OCI-LY1 (cell line): ENCODE data around the gene NABP2.

Source experiments
- H2AFZ ChIP-seq: fragments of 200-600 bp; sonication (generic), shearing (Covaris generic); 2 replicates; pipeline ENCODE4 v1.6.0; 2014; ENCODE audit warnings: antibody characterized with exemption, mild to moderate bottlenecking, low read length
- H3F3A ChIP-seq: fragments of 200-600 bp; sonication (generic), shearing (Covaris generic); 2 replicates; pipeline ENCODE4 v1.6.0; 2014; ENCODE audit warnings: mild to moderate bottlenecking, antibody characterized with exemption, low read length, moderate library complexity; ENCODE audit not compliant: insufficient read depth
- H3K27ac ChIP-seq: fragments of 200-600 bp; sonication (generic); 2 replicates; pipeline ENCODE4 v1.5.1; 2014; ENCODE audit warnings: low read length, mixed run types, mild to moderate bottlenecking, low read depth; ENCODE audit not compliant: poor library complexity, severe bottlenecking
- H3K27me3 ChIP-seq: fragments of 200-600 bp; sonication (generic); 2 replicates; pipeline ENCODE4 v1.6.0; 2014; ENCODE audit warnings: antibody characterized with exemption, mild to moderate bottlenecking, low read length, moderate library complexity; ENCODE audit not compliant: insufficient read depth
- H3K36me3 ChIP-seq: fragments of 200-600 bp; sonication (generic); 2 replicates; pipeline ENCODE4 v1.6.1; 2014; ENCODE audit warnings: mild to moderate bottlenecking, antibody characterized with exemption, low read length, moderate library complexity, mixed read lengths; ENCODE audit not compliant: insufficient read depth
- H3K4me1 ChIP-seq: fragments of 200-600 bp; sonication (generic); 2 replicates; pipeline ENCODE4 v1.5.1; 2014; ENCODE audit warnings: mild to moderate bottlenecking, low read length, moderate library complexity; ENCODE audit not compliant: insufficient read depth, severe bottlenecking
- H3K4me2 ChIP-seq: fragments of 200-600 bp; sonication (generic), shearing (Covaris generic); 2 replicates; pipeline ENCODE4 v1.6.1; 2014; ENCODE audit warnings: low read length
- H3K4me3 ChIP-seq: fragments of 200-600 bp; sonication (generic); 2 replicates; pipeline ENCODE4 v1.5.1; 2014; ENCODE audit warnings: low read length, low read depth, mild to moderate bottlenecking, mixed read lengths; ENCODE audit not compliant: poor library complexity, severe bottlenecking
- H3K79me2 ChIP-seq: fragments of 200-600 bp; shearing (Covaris generic); 2 replicates; pipeline ENCODE4 v1.6.1; 2016; ENCODE audit warnings: mixed run types, low read length, mixed read lengths; ENCODE audit not compliant: insufficient read depth
- H3K9ac ChIP-seq: fragments of 200-600 bp; sonication (generic), shearing (Covaris generic); 2 replicates; pipeline ENCODE4 v1.6.1; 2014; ENCODE audit warnings: mild to moderate bottlenecking, low read length, mixed read lengths
- H3K9me2 ChIP-seq: fragments of 200-600 bp; sonication (generic), shearing (Covaris generic); 2 replicates; pipeline ENCODE4 v1.6.1; 2014; ENCODE audit warnings: low read depth, mild to moderate bottlenecking, low read length, mixed read lengths
- H3K9me3 ChIP-seq: fragments of 200-600 bp; shearing (Covaris generic); 2 replicates; pipeline ENCODE4 v1.6.1; 2014; ENCODE audit warnings: low read length, mixed read lengths
- H4K20me1 ChIP-seq: fragments of 200-600 bp; sonication (generic), shearing (Covaris generic); 2 replicates; pipeline ENCODE4 v1.6.0; 2016; ENCODE audit warnings: mild to moderate bottlenecking, low read length; ENCODE audit not compliant: insufficient read depth
- CTCF ChIP-seq: fragments of 200-600 bp; sonication (generic), shearing (Covaris generic); IDR thresholded peaks from 2 replicates; pipeline ENCODE4 v1.5.1; 2017; ENCODE audit warnings: mild to moderate bottlenecking, antibody characterized with exemption, low read length, moderate library complexity, mixed read lengths
- EZH2 ChIP-seq: fragments of 200-600 bp; sonication (generic), shearing (Covaris generic); IDR thresholded peaks from 2 replicates; pipeline ENCODE4 v1.8.0; 2017; ENCODE audit warnings: borderline replicate concordance, mixed run types, mild to moderate bottlenecking, antibody characterized with exemption, low read length, moderate library complexity, mixed read lengths

Gene NABP2

GRCh38 chr12:56255671-56256070 is 31.5 kb downstream of the NABP2 start:
- Histone ChIP-seq H3K4me2 (no peak overlapping the region), H3F3A (no peaks in the 10 kb centered on the region), H3K79me2 (no peaks in the 10 kb centered on the region), H3K9ac (no peak overlapping the region), H3K36me3 (peaks cover 53% of the 10 kb centered on the region), H2AFZ (no peak overlapping the region), H4K20me1 (no peaks in the 10 kb centered on the region), H3K9me3 (no peaks in the 10 kb centered on the region), H3K4me1 (peaks cover 23% of the 10 kb centered on the region), H3K9me2 (no peaks in the 10 kb centered on the region), H3K27me3 (no peaks in the 10 kb centered on the region), H3K27ac (no peak overlapping the region), H3K4me3 (no peak overlapping the region)
- TF ChIP-seq CTCF (no peak), EZH2 (no peak)

DNA sequence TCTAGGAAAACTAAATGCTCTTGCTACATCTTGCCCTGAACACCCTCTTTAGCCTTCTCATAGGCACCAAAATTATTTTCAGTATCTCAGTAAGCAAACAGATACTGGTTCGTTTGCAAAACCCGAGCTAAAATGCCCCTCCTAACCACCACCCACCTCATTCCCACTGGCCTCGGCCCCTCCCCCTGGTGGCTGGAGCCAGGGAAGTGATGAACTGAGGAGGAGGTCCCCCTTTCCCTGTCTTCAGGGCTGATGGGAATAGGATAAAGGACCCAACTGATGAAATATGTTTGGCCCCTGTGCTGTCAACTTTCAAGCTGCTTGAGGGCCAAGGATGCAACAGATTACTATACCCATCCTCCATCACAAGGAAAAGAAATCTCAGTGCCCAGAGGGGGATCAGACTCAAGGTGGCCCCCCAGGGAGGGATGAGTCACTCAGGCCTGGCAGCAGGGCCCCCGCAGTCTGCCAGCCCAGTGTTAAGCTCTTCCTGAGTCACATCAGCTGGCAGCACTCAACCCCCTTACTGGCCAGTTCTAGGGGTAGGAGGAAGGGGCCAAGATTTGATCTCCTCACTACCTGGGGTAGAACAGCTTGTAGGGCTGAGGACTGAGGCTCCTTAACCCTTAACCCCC is 32.3 kb downstream of the NABP2 start:
- H3K4me2 ChIP-seq, result peak overlapping the region; percentile 99; the same call in 1 of the 2 replicates
- H3K79me2 ChIP-seq, result no peaks in the 10 kb centered on the region
- no peaks in the 10 kb centered on the region for H3K27me3 ChIP-seq
- H3K9me2 ChIP-seq, result no peaks in the 10 kb centered on the region
- no peaks in the 10 kb centered on the region for H3K9me3 ChIP-seq
- no peaks in the 10 kb centered on the region for H3F3A ChIP-seq
- peak overlapping the region; percentile 0; the same call in 1 of the 2 replicates for H3K9ac ChIP-seq
- peak overlapping the region; percentile 88 for H3K4me3 ChIP-seq
- no peak overlapping the region for H3K27ac ChIP-seq
- H2AFZ ChIP-seq, result no peak overlapping the region
- peaks cover 49% of the 10 kb centered on the region for H3K36me3 ChIP-seq
- peaks cover 23% of the 10 kb centered on the region for H3K4me1 ChIP-seq
- no peaks in the 10 kb centered on the region for H4K20me1 ChIP-seq
- no peak for TF ChIP-seq CTCF
- TF ChIP-seq EZH2, result no peak

GRCh38 chr12:56257071-56257470 is 32.9 kb downstream of the NABP2 start:
- no peak overlapping the region for H3K27ac ChIP-seq
- no peaks in the 10 kb centered on the region for H3K27me3 ChIP-seq
- H3K36me3 ChIP-seq, result peaks cover 43% of the 10 kb centered on the region
- TF ChIP-seq CTCF, result no peak
- TF ChIP-seq EZH2, result no peak
- H3K9me2 ChIP-seq, result no peaks in the 10 kb centered on the region
- H3F3A ChIP-seq, result no peaks in the 10 kb centered on the region
- H3K9ac ChIP-seq, result peak overlapping the region; percentile 89
- peaks cover 23% of the 10 kb centered on the region for H3K4me1 ChIP-seq
- H3K9me3 ChIP-seq, result no peaks in the 10 kb centered on the region
- H3K4me3 ChIP-seq, result peak overlapping the region; percentile 88
- no peak overlapping the region for H2AFZ ChIP-seq
- peak overlapping the region; percentile 99 for H3K4me2 ChIP-seq
- H4K20me1 ChIP-seq, result no peaks in the 10 kb centered on the region
- no peaks in the 10 kb centered on the region for H3K79me2 ChIP-seq
